HEK293 (cell line): ENCODE results near the gene SLF2.

Experiments
- CTCF ChIA-PET: fragments of 350-600 bp; formaldehyde crosslinking; extraction: SDS; loops from one replicate; lab custom pipeline; 2021; ENCODE audit warnings: antibody characterized with exemption; lab: Yijun Ruan, JAX
- POLR2A ChIA-PET: fragments of 300-600 bp; formaldehyde crosslinking; extraction: SDS; loops from one replicate; lab custom pipeline; 2020; ENCODE audit warnings: antibody characterized with exemption, inconsistent platforms; lab: Yijun Ruan, JAX
- H3K27ac ChIP-seq: fragments of 200-500 bp; sonication (Bioruptor generic); 2 replicates; pipeline ENCODE4 v1.5.1; 2014; ENCODE audit warnings: low read depth, low read length, control low read depth, inconsistent platforms; ENCODE audit errors: extremely low read depth
- H3K36me3 ChIP-seq, 2 experiments: fragments of 200-500 bp in 1 of 2; sonication (Bioruptor generic) in 1 of 2; 1 replicate in 1 of 2; 2 replicates in 1 of 2; pipeline ENCODE4 v1.5.1; 2014 to 2017; ENCODE audit warnings: inconsistent platforms in 2 of 2, low read length in 2 of 2; ENCODE audit not compliant: control insufficient read depth in 2 of 2, insufficient read depth in 1 of 2
- H3K4me1 ChIP-seq: fragments of 200-500 bp; sonication (Bioruptor generic); 2 replicates; pipeline ENCODE4 v1.5.1; 2014; ENCODE audit warnings: mild to moderate bottlenecking, low read length, inconsistent platforms; ENCODE audit not compliant: control insufficient read depth, insufficient read depth
- H3K4me3 ChIP-seq: 2 replicates; pipeline ENCODE4 v1.5.1; 2011; ENCODE audit warnings: low read depth, mild to moderate bottlenecking, control low read depth, low read length, moderate library complexity
- H3K9me3 ChIP-seq: fragments of 200-500 bp; sonication (Bioruptor generic); 2 replicates; pipeline ENCODE4 v1.5.1; 2014; ENCODE audit warnings: low read depth, low read length, inconsistent platforms; ENCODE audit not compliant: control insufficient read depth, insufficient read depth
- BCL11B ChIP-seq: fragments of 450-650 bp; formaldehyde crosslinking; IDR thresholded peaks from 2 replicates; pipeline ENCODE4 v1.5.1; 2016; ENCODE audit warnings: low read depth, missing biosample characterization, missing genetic modification characterization
- EGR2 ChIP-seq: fragments of 450-650 bp; formaldehyde crosslinking; IDR thresholded peaks from 2 replicates; pipeline ENCODE4 v1.5.1; 2016; ENCODE audit warnings: low read depth, missing biosample characterization, missing genetic modification characterization
- PATZ1 ChIP-seq: fragments of 450-650 bp; formaldehyde crosslinking; IDR thresholded peaks from 2 replicates; pipeline ENCODE4 v1.5.1; 2016; ENCODE audit warnings: missing biosample characterization, missing genetic modification characterization
- REPIN1 ChIP-seq: fragments of 450-650 bp; formaldehyde crosslinking; IDR thresholded peaks from 2 replicates; pipeline ENCODE4 v1.5.1; 2017; ENCODE audit warnings: missing biosample characterization, missing genetic modification characterization, low read depth
- YY2 ChIP-seq: fragments of 450-650 bp; formaldehyde crosslinking; IDR thresholded peaks from 2 replicates; pipeline ENCODE4 v1.5.1; 2016; ENCODE audit warnings: missing biosample characterization, missing genetic modification characterization
- ZBTB6 ChIP-seq: fragments of 450-650 bp; formaldehyde crosslinking; IDR thresholded peaks from 2 replicates; pipeline ENCODE4 v1.5.1; 2017; ENCODE audit warnings: missing biosample characterization, missing genetic modification characterization
- ZBTB7A ChIP-seq: fragments of 450-650 bp; formaldehyde crosslinking; IDR thresholded peaks from 2 replicates; pipeline ENCODE4 v1.5.1; 2016; ENCODE audit warnings: low read depth, missing biosample characterization, missing genetic modification characterization
- ZFHX2 ChIP-seq: fragments of 450-650 bp; formaldehyde crosslinking; conservative IDR thresholded peaks from 2 replicates; pipeline ENCODE4 v1.5.1; 2016; ENCODE audit warnings: missing biosample characterization, missing genetic modification characterization
- ZNF16 ChIP-seq: fragments of 450-650 bp; formaldehyde crosslinking; IDR thresholded peaks from 2 replicates; pipeline ENCODE4 v1.5.1; 2016; ENCODE audit warnings: low read depth, missing biosample characterization, missing genetic modification characterization
- ZNF2 ChIP-seq: fragments of 450-650 bp; formaldehyde crosslinking; IDR thresholded peaks from 2 replicates; pipeline ENCODE4 v1.5.1; 2016; ENCODE audit warnings: missing biosample characterization, missing genetic modification characterization
- ZNF202 ChIP-seq: fragments of 450-650 bp; formaldehyde crosslinking; IDR thresholded peaks from 2 replicates; pipeline ENCODE4 v1.5.1; 2016; ENCODE audit warnings: missing biosample characterization, missing genetic modification characterization, borderline replicate concordance
- ZNF214 ChIP-seq: fragments of 450-650 bp; formaldehyde crosslinking; IDR thresholded peaks from 2 replicates; pipeline ENCODE4 v1.5.1; 2017; ENCODE audit warnings: missing biosample characterization, mild to moderate bottlenecking, missing genetic modification characterization, borderline replicate concordance
- ZNF221 ChIP-seq: fragments of 450-650 bp; formaldehyde crosslinking; IDR thresholded peaks from 2 replicates; pipeline ENCODE4 v1.5.1; 2017; ENCODE audit warnings: missing biosample characterization, missing genetic modification characterization, borderline replicate concordance
- ZNF302 ChIP-seq: fragments of 450-650 bp; formaldehyde crosslinking; IDR thresholded peaks from 2 replicates; pipeline ENCODE4 v1.5.1; 2016; ENCODE audit warnings: missing biosample characterization, missing genetic modification characterization, low read depth
- ZNF398 ChIP-seq: fragments of 450-650 bp; formaldehyde crosslinking; IDR thresholded peaks from 2 replicates; pipeline ENCODE4 v1.5.1; 2017; ENCODE audit warnings: missing biosample characterization, missing genetic modification characterization
- ZNF473 ChIP-seq: fragments of 450-650 bp; formaldehyde crosslinking; IDR thresholded peaks from 2 replicates; pipeline ENCODE4 v1.5.1; 2017; ENCODE audit warnings: missing biosample characterization, missing genetic modification characterization
- ZNF596 ChIP-seq: fragments of 450-650 bp; IDR thresholded peaks from 2 replicates; pipeline ENCODE4 v1.5.0; 2018; ENCODE audit warnings: missing biosample characterization, mild to moderate bottlenecking, missing genetic modification characterization, moderate library complexity
- ZNF629 ChIP-seq: fragments of 450-650 bp; formaldehyde crosslinking; IDR thresholded peaks from 2 replicates; pipeline ENCODE4 v1.5.1; 2017; ENCODE audit warnings: missing biosample characterization, missing genetic modification characterization
- ZNF660 ChIP-seq: fragments of 450-650 bp; IDR thresholded peaks from 2 replicates; pipeline ENCODE4 v1.5.1; 2018; ENCODE audit warnings: missing biosample characterization, mild to moderate bottlenecking, missing genetic modification characterization
- ZNF704 ChIP-seq: fragments of 450-650 bp; formaldehyde crosslinking; IDR thresholded peaks from 2 replicates; pipeline ENCODE4 v1.5.1; 2016; ENCODE audit warnings: missing biosample characterization, missing genetic modification characterization

Gene SLF2

DNA sequence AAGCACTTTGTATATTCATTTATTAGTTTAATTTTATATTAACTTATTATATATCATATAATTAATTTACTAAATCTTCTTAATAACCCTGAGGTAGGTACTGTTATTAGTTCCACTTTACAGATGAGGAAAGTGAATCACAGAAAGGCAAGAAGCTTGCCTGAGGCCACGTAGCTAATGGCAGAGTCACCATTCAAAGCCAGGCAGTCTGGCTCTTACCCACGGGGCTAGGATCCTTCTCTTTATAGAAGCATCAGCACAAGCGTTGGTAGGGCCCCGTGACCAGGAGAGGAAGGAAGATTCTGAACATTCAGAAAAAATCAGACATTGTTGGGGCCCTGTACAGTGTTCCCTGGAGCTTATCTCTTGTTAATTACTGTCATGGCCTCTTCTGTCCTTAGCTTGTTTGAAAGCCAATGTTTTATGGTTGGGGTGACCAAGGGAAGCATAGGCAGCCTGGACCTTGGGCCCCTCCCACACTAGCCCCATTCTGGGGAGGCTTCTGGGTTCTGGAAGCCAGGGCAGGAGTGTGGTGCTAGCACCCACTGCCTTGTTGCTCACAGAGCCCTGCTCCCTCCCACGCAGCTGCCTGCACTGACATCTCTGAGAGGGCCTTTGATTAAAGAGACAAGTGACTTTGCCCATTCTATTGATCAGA lies 31.1 kb upstream of the SLF2 start:
- POLR2A ChIA-PET, result no interaction called here
- no peaks in the 10 kb centered on the region for H3K9me3 ChIP-seq
- TF ChIP-seq ZFHX2 (tag by site-specific recombination) (peak; percentile 76), ZNF214 (tag by site-specific recombination) (no peak), EGR2 (peak; percentile 43; the same call in 1 of the 2 replicates), ZNF398 (tag by site-specific recombination) (no peak), REPIN1 (tag by site-specific recombination) (no peak)
- TF ChIP-seq, all 188 proteins: peak for 2
- Histone ChIP-seq H3K27ac (no peak overlapping the region), H3K36me3 (no peaks in the 10 kb centered on the region), H3K4me1 (no peaks in the 10 kb centered on the region), H3K4me3 (no peak overlapping the region)
- CTCF ChIA-PET, result interaction anchor here (0.6 to 4.8 kb wide), 11 partner anchors 10 to 448 kb away, joined by 3 to 21 read pairs (median 4); no protein-coding TSS in a partner anchor

DNA sequence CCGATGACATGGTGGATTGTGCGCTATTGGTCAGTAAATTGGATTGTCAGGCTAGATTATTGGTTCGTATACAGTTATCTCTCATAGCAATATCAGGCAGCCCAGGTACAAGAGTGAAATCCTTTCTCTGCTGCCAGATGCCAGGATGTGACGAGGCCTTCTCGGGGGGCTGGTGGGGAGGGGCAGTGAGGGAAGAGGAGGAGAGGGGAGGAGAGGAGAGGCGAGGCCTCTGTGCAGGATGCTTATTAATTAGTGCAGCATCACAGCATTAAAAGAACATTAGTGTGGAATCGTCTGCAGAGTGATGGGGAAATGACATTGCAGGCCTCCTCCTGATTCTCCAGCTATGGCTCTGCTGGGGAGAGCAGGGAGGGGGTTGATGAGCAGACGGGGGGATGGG lies 30.5 kb upstream of the SLF2 start:
- CTCF ChIA-PET, result interaction anchor here (0.7 to 4.8 kb wide), 8 partner anchors 10 to 449 kb away, joined by 3 to 21 read pairs (median 4); no protein-coding TSS in a partner anchor

GRCh38 chr10:100882671-100883311 lies 30.0 kb upstream of the SLF2 start:
- no peaks in the 10 kb centered on the region for H3K9me3 ChIP-seq
- ChIA-PET POLR2A (no interaction called here), CTCF (interaction anchor here (0.7 to 2.2 kb wide), 4 partner anchors 11 to 139 kb away, joined by 3 to 7 read pairs (median 5); no protein-coding TSS in a partner anchor)
- H3K27ac ChIP-seq, result no peak overlapping the region
- no peaks in the 10 kb centered on the region for H3K36me3 ChIP-seq
- TF ChIP-seq ZBTB6 (tag by site-specific recombination) (peak; percentile 35; the same call in 1 of the 2 replicates), ZNF16 (tag by site-specific recombination) (no peak), PATZ1 (no peak)
- no peaks in the 10 kb centered on the region for H3K4me1 ChIP-seq
- no peak overlapping the region for H3K4me3 ChIP-seq

More for the DNA sequence above, 30.5 kb upstream of the SLF2 start:
- H3K9me3 ChIP-seq, result no peaks in the 10 kb centered on the region
- POLR2A ChIA-PET, result no interaction called here
- H3K4me1 ChIP-seq, result no peaks in the 10 kb centered on the region
- no peak overlapping the region for H3K27ac ChIP-seq
- no peak overlapping the region for H3K4me3 ChIP-seq
- no peaks in the 10 kb centered on the region for H3K36me3 ChIP-seq
- no peak for TF ChIP-seq ZNF596 (tag by site-specific recombination)
- TF ChIP-seq BCL11B (tag by site-specific recombination), result no peak
- TF ChIP-seq ZBTB7A, result no peak
- TF ChIP-seq ZNF2 (tag by site-specific recombination), result no peak
- no peak for TF ChIP-seq ZNF629 (tag by site-specific recombination)
- no peak for TF ChIP-seq YY2 (tag by site-specific recombination)
- TF ChIP-seq ZNF202 (tag by site-specific recombination), result no peak
- TF ChIP-seq ZNF704 (tag by site-specific recombination), result no peak
- no peak for TF ChIP-seq ZNF473 (tag by site-specific recombination)
- TF ChIP-seq ZNF302 (tag by site-specific recombination), result no peak
- TF ChIP-seq ZFHX2 (tag by site-specific recombination), result no peak
- TF ChIP-seq ZNF221, result no peak
- TF ChIP-seq ZNF660 (tag by site-specific recombination), result no peak
